Measurements from ENCODE around the gene DNTT. TPM values are rescaled to one million over a fixed set of nuclear protein-coding genes. Genes with fewer than 3 reads are reported as not detected.

DNTT gene
- total RNA-seq, 1 experiment from 2014 or later: not detected

DNA sequence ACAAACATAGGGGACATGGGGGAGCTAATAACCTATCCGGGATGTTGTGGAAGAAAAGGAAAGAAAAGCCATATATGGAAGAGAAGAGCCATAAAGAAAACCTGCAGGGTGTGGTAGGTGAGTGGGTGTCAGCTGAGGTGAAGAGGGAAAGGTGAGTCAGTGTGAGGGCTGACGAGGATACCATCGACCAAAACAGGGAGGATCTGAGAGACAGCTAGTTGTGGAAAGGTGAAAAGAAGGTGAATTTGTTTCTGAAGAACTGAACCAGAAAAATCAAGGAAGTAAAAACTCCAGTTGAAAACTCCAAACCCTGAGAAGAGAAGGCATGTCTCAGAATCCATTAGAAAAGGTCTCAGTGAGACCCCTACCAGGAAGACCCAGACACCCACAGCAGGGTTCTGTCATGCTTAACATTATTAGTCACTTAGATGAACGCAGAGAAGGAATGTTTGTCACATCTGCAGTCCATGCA, 37.0 kb upstream of the DNTT start:
- H3K36me3 ChIP-seq (ENCODE audit: control insufficient read depth, insufficient read depth, low read length): no peaks in the 10 kb centered on the region
- Mint-ChIP-seq H3K4me3 (ENCODE audit: unreplicated experiment) (no peak overlapping the region), H3K27me3 (ENCODE audit: insufficient read depth, unreplicated experiment) (no peaks in the 10 kb centered on the region), H3K27ac (ENCODE audit: unreplicated experiment) (no peak overlapping the region), H3K36me3 (ENCODE audit: insufficient read depth, unreplicated experiment) (no peaks in the 10 kb centered on the region), H3K9me3 (ENCODE audit: unreplicated experiment) (no peaks in the 10 kb centered on the region), H3K4me1 (ENCODE audit: low read depth, unreplicated experiment) (peaks cover 9% of the 10 kb centered on the region)
- POLR2A ChIA-PET: no interaction called here
- no peak for DNase-seq
- no peaks in the 10 kb centered on the region for H3K9me3 ChIP-seq
- H3K4me1 ChIP-seq: peaks cover 6% of the 10 kb centered on the region
- H3K4me3 ChIP-seq (ENCODE audit: low read depth, low read length): no peak overlapping the region
- TF ChIP-seq, protein P1, sequence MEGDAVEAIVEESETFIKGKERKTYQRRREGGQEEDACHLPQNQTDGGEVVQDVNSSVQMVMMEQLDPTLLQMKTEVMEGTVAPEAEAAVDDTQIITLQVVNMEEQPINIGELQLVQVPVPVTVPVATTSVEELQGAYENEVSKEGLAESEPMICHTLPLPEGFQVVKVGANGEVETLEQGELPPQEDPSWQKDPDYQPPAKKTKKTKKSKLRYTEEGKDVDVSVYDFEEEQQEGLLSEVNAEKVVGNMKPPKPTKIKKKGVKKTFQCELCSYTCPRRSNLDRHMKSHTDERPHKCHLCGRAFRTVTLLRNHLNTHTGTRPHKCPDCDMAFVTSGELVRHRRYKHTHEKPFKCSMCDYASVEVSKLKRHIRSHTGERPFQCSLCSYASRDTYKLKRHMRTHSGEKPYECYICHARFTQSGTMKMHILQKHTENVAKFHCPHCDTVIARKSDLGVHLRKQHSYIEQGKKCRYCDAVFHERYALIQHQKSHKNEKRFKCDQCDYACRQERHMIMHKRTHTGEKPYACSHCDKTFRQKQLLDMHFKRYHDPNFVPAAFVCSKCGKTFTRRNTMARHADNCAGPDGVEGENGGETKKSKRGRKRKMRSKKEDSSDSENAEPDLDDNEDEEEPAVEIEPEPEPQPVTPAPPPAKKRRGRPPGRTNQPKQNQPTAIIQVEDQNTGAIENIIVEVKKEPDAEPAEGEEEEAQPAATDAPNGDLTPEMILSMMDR (IDR thresholded peaks at IDR 0.05; ENCODE audit: insufficient read depth in 1 of 2, low read depth in 1 of 2, low read length in 1 of 2, severe bottlenecking in 1 of 2, unreplicated experiment in 1 of 2): no peak
- intact Hi-C loops (cut with micrococcal nuclease; ENCODE audit: unreplicated experiment): no loop called here
- no peaks in the 10 kb centered on the region for H3K27me3 ChIP-seq (replicated peaks; ENCODE audit: control insufficient read depth, insufficient read depth, low read length)
- no TSS peak for BruUV-seq (replicated peaks)
- CTCF ChIA-PET: interaction anchor here (0.6 kb wide), 1 partner anchor 20 kb away, joined by 3 read pairs; no protein-coding TSS in a partner anchor

DNA sequence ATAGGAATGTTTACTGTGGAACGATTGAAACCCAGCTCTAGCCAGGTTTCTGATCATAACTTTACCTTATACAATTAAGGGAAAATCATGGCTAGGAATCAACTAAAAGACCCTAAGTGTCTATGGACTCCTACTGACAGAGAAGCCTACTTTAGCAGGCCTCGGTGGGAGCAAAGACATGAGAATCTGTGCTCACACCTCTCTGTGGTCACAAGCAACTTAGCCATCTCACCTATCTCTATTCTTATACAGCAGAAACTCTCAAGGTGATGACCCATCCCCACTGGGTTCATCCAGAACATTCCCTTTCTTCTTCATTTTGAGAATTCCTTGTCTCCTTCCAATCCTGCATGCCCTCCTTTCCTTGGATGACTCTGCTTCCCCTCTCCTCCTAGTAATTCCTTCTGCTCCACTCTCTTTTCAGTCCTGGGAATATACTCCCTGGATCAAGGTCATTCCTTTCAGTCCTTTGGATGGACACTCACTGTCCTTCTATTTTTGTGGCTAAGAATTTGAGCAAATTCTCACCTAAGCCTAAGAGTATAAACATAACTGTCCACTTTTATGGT, 35.8 kb upstream of the DNTT start:
- no peaks in the 10 kb centered on the region for H3K27me3 Mint-ChIP-seq (ENCODE audit: insufficient read depth, unreplicated experiment)
- BruUV-seq (replicated peaks): no TSS peak
- Histone ChIP-seq H3K9me3 (no peaks in the 10 kb centered on the region), H3K36me3 (ENCODE audit: control insufficient read depth, insufficient read depth, low read length) (no peaks in the 10 kb centered on the region), H3K27me3 (replicated peaks; ENCODE audit: control insufficient read depth, insufficient read depth, low read length) (no peaks in the 10 kb centered on the region), H3K4me1 (peaks cover 16% of the 10 kb centered on the region), H3K4me3 (ENCODE audit: low read depth, low read length) (no peak overlapping the region)
- H3K27ac Mint-ChIP-seq (ENCODE audit: unreplicated experiment): no peak overlapping the region
- POLR2A ChIA-PET: no interaction called here
- TF ChIP-seq, protein P1 (IDR thresholded peaks at IDR 0.05; ENCODE audit: insufficient read depth in 1 of 2, low read depth in 1 of 2, low read length in 1 of 2, severe bottlenecking in 1 of 2, unreplicated experiment in 1 of 2): no peak
- no peak for DNase-seq
- no peaks in the 10 kb centered on the region for H3K9me3 Mint-ChIP-seq (ENCODE audit: unreplicated experiment)
- no peak overlapping the region for H3K4me3 Mint-ChIP-seq (ENCODE audit: unreplicated experiment)
- H3K36me3 Mint-ChIP-seq (ENCODE audit: insufficient read depth, unreplicated experiment): no peaks in the 10 kb centered on the region
- H3K4me1 Mint-ChIP-seq (ENCODE audit: low read depth, unreplicated experiment): peaks cover 13% of the 10 kb centered on the region
- intact Hi-C loops (cut with micrococcal nuclease; ENCODE audit: unreplicated experiment): no loop called here
- CTCF ChIA-PET: no interaction called here

DNA sequence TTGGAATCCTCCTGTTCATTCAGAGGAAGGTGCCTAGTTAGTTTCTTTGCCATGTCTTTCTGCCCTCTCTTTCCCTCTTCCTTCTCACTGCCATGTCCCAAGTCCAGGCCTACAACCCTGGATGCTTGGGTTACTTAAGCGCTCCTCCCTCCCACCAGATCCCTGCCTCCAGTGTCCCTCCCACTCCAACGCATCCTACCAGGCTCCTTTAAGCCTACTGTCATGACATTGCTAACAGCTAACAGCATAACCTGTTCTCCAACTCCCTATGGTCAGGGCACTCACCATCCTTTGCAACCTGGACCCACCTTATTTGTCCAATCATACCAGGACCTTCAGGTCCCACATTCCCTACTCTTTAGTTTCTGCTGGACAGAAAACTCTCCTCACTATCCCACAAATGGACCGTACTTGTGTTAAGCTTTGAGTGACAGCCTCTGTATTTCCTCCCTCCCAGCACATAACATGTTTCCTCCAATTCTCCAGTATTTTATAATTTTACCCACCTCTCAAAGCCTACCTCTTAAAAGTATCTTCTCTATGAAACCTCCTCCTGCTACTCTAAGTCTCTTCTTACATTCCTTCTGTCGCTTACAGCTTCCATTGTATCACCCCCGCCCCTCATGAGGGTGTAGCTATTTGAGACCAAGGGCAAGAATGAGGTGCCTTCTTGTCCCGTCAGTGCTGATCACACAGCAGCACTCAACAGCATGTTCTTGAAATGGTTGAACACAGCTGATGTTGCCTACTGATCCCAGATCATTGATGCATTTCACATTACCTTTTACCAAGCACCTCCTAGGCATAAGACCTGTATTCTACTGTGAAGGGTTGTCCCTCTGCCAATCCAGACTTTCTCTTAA, 34.6 kb upstream of the DNTT start:
- no peaks in the 10 kb centered on the region for H3K9me3 Mint-ChIP-seq (ENCODE audit: unreplicated experiment)
- BruUV-seq (replicated peaks): no TSS peak
- peaks cover 16% of the 10 kb centered on the region for H3K4me1 ChIP-seq
- no peaks in the 10 kb centered on the region for H3K27me3 ChIP-seq (replicated peaks; ENCODE audit: control insufficient read depth, insufficient read depth, low read length)
- H3K4me1 Mint-ChIP-seq (ENCODE audit: low read depth, unreplicated experiment): peaks cover 14% of the 10 kb centered on the region
- no peak overlapping the region for H3K4me3 ChIP-seq (ENCODE audit: low read depth, low read length)
- no peaks in the 10 kb centered on the region for H3K36me3 ChIP-seq (ENCODE audit: control insufficient read depth, insufficient read depth, low read length)
- H3K4me3 Mint-ChIP-seq (ENCODE audit: unreplicated experiment): no peak overlapping the region
- intact Hi-C loops (cut with micrococcal nuclease; ENCODE audit: unreplicated experiment): no loop called here
- POLR2A ChIA-PET: no interaction called here
- TF ChIP-seq, protein P1 (IDR thresholded peaks at IDR 0.05; ENCODE audit: insufficient read depth in 1 of 2, low read depth in 1 of 2, low read length in 1 of 2, severe bottlenecking in 1 of 2, unreplicated experiment in 1 of 2): no peak
- H3K27ac Mint-ChIP-seq (ENCODE audit: unreplicated experiment): no peak overlapping the region
- no peaks in the 10 kb centered on the region for H3K36me3 Mint-ChIP-seq (ENCODE audit: insufficient read depth, unreplicated experiment)
- H3K27me3 Mint-ChIP-seq (ENCODE audit: insufficient read depth, unreplicated experiment): no peaks in the 10 kb centered on the region
- no peak for DNase-seq
- CTCF ChIA-PET: interaction anchor here (1.0 kb wide), 1 partner anchor 13 kb away, joined by 3 read pairs; no protein-coding TSS in a partner anchor
- no peaks in the 10 kb centered on the region for H3K9me3 ChIP-seq
